Mesothelial cell of epicardium (in vitro differentiated cells): ENCODE data around the gene SERPINB10. TPM values are rescaled to one million over a fixed set of nuclear protein-coding genes. Genes with fewer than 3 reads are reported as not detected.

ENCODE experiments used
- DNase-seq, 2 experiments: peaks; one replicate each; pipeline ENCODE4 v3.0.0; 2021; ENCODE audit warnings: low spot score in 2 of 2; ENCODE audit not compliant: unreplicated experiment in 2 of 2
- H3K27ac Mint-ChIP-seq: 2 replicates; pipeline ENCODE4 v1.8.0; 2021; ENCODE audit warnings: mixed read lengths
- H3K27me3 Mint-ChIP-seq: 2 replicates; pipeline ENCODE4 v1.8.0; 2021; ENCODE audit warnings: low read depth, mixed read lengths
- H3K36me3 Mint-ChIP-seq: 2 replicates; pipeline ENCODE4 v1.8.0; 2021; ENCODE audit warnings: mixed read lengths
- H3K4me1 Mint-ChIP-seq: 2 replicates; pipeline ENCODE4 v1.8.0; 2021; ENCODE audit warnings: mixed read lengths
- H3K4me3 Mint-ChIP-seq: 2 replicates; pipeline ENCODE4 v1.8.0; 2021; ENCODE audit warnings: mild to moderate bottlenecking, moderate library complexity, mixed read lengths
- H3K9me3 Mint-ChIP-seq: 2 replicates; pipeline ENCODE4 v1.8.0; 2021; ENCODE audit warnings: mixed read lengths
- CTCF ChIP-seq: fragments of 200-600 bp; sonication (generic); IDR thresholded peaks from one replicate; pipeline ENCODE4 v1.5.0; 2021; ENCODE audit warnings: antibody characterized with exemption; ENCODE audit not compliant: unreplicated experiment
- total RNA-seq: library from RNA; stranded (reverse); gene quantifications from 3 replicates; pipeline ENCODE4 v1.2.1, GENCODE V29; 2021

SERPINB10 gene
- total RNA-seq, 1 donor from 2014 or later = not detected

DNA sequence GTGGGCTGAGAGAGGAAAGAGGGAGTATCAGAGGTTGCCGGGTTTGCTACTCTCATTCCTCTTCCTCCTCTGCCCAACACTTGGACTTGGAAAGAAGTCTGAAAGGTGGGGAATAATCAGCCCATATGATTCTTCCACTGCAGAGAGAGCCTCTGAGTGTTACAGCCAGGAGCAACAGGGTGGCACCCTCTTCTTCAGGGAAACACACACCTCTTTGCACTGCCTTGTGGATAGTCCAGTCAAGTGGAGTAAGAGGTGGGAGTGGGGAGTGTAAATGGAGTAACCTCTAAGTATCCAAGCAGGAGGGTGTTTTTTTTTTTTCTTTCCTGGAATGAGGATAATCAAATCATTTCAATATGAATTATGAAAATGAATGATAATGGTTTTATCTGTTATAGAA is 53.1 kb downstream of the SERPINB10 start:
- no peaks in the 10 kb centered on the region for H3K4me1 Mint-ChIP-seq
- TF ChIP-seq CTCF = no peak
- H3K4me3 Mint-ChIP-seq = no peak overlapping the region
- no peaks in the 10 kb centered on the region for H3K36me3 Mint-ChIP-seq
- no peaks in the 10 kb centered on the region for H3K27me3 Mint-ChIP-seq
- no peak for DNase-seq
- peaks cover 6% of the 10 kb centered on the region for H3K9me3 Mint-ChIP-seq
- no peak overlapping the region for H3K27ac Mint-ChIP-seq

DNA sequence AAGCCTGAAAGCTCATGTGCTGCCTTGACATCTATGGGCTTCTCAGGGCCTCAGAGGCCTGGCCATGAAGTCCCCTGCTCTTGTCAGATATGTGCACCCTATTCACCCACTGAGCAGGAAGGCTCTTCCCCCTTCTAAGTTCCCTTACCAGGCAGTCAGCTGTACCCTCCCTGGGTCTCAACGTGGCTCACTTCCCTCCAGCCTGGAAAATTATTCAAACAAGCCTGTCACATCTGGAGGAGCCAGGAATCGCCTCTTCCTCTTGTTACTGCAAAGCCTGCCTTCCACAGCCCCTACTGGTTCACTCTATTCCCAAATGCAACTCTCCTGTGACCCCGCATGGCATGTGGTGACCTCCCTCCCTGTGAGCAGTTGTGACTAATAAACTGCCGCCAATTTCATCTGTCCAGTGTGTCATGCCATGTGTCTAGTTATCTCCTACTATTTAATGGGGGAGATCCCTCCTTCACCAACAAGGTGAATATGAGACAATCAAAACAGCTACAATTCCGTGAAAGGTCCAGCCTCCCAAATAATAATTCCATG is 53.8 kb downstream of the SERPINB10 start:
- no peak for TF ChIP-seq CTCF
- Mint-ChIP-seq H3K4me1 (no peaks in the 10 kb centered on the region), H3K9me3 (peaks cover 6% of the 10 kb centered on the region), H3K27ac (no peak overlapping the region), H3K36me3 (no peaks in the 10 kb centered on the region), H3K27me3 (no peaks in the 10 kb centered on the region), H3K4me3 (no peak overlapping the region)
- DNase-seq = no peak

- no peak for DNase-seq
- Mint-ChIP-seq H3K27me3 (no peaks in the 10 kb centered on the region), H3K9me3 (peaks cover 6% of the 10 kb centered on the region), H3K4me3 (no peak overlapping the region), H3K27ac (no peak overlapping the region), H3K36me3 (no peaks in the 10 kb centered on the region), H3K4me1 (no peaks in the 10 kb centered on the region)
- no peak for TF ChIP-seq CTCF
These were observed 54.4 kb downstream of the SERPINB10 start for GRCh38 chr18:63962137-63962536.

GRCh38 chr18:63963615-63964256 is 56.0 kb downstream of the SERPINB10 start:
- no peak overlapping the region for H3K27ac Mint-ChIP-seq
- H3K27me3 Mint-ChIP-seq = no peaks in the 10 kb centered on the region
- H3K4me1 Mint-ChIP-seq = peaks cover 4% of the 10 kb centered on the region
- no peaks in the 10 kb centered on the region for H3K36me3 Mint-ChIP-seq
- no peak for TF ChIP-seq CTCF
- peaks cover 6% of the 10 kb centered on the region for H3K9me3 Mint-ChIP-seq
- DNase-seq = no peak
- H3K4me3 Mint-ChIP-seq = no peak overlapping the region

- DNase-seq = no peak
- no peaks in the 10 kb centered on the region for H3K36me3 Mint-ChIP-seq
- no peaks in the 10 kb centered on the region for H3K9me3 Mint-ChIP-seq
- no peak overlapping the region for H3K4me3 Mint-ChIP-seq
- no peak for TF ChIP-seq CTCF
- H3K27ac Mint-ChIP-seq = no peak overlapping the region
- H3K27me3 Mint-ChIP-seq = no peaks in the 10 kb centered on the region
- H3K4me1 Mint-ChIP-seq = peaks cover 15% of the 10 kb centered on the region
These were observed 57.1 kb downstream of the SERPINB10 start for GRCh38 chr18:63964908-63965307.
